ENCODE measurements around the gene GRIN2A. TPM values are rescaled to one million over a fixed set of nuclear protein-coding genes. Genes with fewer than 3 reads are reported as not detected.

GRIN2A gene
- total RNA-seq, 4 donors from 2014 or later, result 0.35 to 7.4 (median 1.5) TPM

DNA sequence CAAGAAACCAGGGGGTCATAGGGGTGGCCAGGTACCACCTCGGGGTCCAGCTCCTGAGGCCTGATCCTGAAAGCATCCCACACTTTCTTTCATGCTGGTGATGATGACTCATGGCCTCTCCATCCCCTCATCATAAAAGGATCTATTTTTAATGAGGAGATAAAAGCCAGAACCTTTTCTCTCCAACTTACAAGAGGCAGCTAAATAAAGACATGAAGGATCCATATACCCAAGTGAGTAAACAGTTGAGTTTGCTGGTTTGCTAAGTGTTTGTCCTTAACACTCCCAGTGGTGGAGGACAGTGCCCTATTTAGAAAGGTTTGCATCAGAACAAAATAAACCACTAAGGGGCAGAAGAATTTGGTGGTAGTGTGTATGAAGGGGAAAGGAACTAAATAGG lies 383.8 kb downstream of the GRIN2A start:
- Histone ChIP-seq H3K27me3 (no peaks in the 10 kb centered on the region), H3K36me3 (no peaks in the 10 kb centered on the region), H3K4me1 (no peaks in the 10 kb centered on the region), H3K9me3 (no peaks in the 10 kb centered on the region), H3K27ac (no peak overlapping the region), H3K4me3 (no peak overlapping the region)
- no peak for TF ChIP-seq POLR2A (IDR thresholded peaks at IDR 0.05)
- no peak for TF ChIP-seq CTCF (IDR thresholded peaks at IDR 0.05)
- no peak for DNase-seq

GRCh38 chr16:9797306-9797705 lies 384.9 kb downstream of the GRIN2A start:
- Histone ChIP-seq H3K9me3 (no peaks in the 10 kb centered on the region), H3K4me3 (no peak overlapping the region), H3K36me3 (no peaks in the 10 kb centered on the region), H3K4me1 (no peaks in the 10 kb centered on the region), H3K27ac (no peak overlapping the region), H3K27me3 (no peaks in the 10 kb centered on the region)
- TF ChIP-seq CTCF (IDR thresholded peaks at IDR 0.05) (no peak), POLR2A (IDR thresholded peaks at IDR 0.05) (no peak)
- no peak for DNase-seq

GRCh38 chr16:9793623-9794022 lies 388.6 kb downstream of the GRIN2A start:
- no peak overlapping the region for H3K27ac ChIP-seq
- H3K4me1 ChIP-seq, result no peaks in the 10 kb centered on the region
- no peaks in the 10 kb centered on the region for H3K36me3 ChIP-seq
- H3K27me3 ChIP-seq, result no peaks in the 10 kb centered on the region
- TF ChIP-seq CTCF (IDR thresholded peaks at IDR 0.05) (no peak), POLR2A (IDR thresholded peaks at IDR 0.05) (no peak)
- DNase-seq, result no peak
- no peaks in the 10 kb centered on the region for H3K9me3 ChIP-seq
- H3K4me3 ChIP-seq, result no peak overlapping the region

DNA sequence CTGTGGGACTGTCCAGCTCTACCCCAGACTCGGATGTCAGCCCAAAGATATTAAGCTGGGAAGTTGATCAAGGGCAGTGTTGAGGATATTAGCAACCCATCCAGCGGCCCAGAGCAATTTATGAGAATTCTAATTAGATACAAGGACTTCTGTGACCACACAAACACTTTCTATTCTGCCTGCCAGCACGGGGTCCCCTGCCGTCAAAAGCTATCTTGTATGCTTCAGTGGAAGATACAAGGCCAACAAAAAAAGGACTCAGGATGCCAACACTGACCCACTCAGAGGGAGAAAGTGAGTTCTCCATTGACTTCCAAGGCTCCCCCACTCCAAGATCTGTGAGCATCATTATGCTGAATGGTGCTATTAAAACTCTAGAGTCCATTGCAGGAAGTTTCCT lies 390.7 kb downstream of the GRIN2A start:
- Histone ChIP-seq H3K9me3 (no peaks in the 10 kb centered on the region), H3K27me3 (no peaks in the 10 kb centered on the region), H3K27ac (no peak overlapping the region), H3K4me1 (no peaks in the 10 kb centered on the region), H3K4me3 (no peak overlapping the region), H3K36me3 (no peaks in the 10 kb centered on the region)
- no peak for TF ChIP-seq CTCF (IDR thresholded peaks at IDR 0.05)
- no peak for TF ChIP-seq POLR2A (IDR thresholded peaks at IDR 0.05)
- no peak for DNase-seq

- Histone ChIP-seq H3K4me1 (no peaks in the 10 kb centered on the region), H3K36me3 (no peaks in the 10 kb centered on the region), H3K27ac (no peak overlapping the region), H3K4me3 (no peak overlapping the region), H3K27me3 (no peaks in the 10 kb centered on the region), H3K9me3 (no peaks in the 10 kb centered on the region)
- no peak for TF ChIP-seq CTCF (IDR thresholded peaks at IDR 0.05)
- TF ChIP-seq POLR2A (IDR thresholded peaks at IDR 0.05), result no peak
- no peak for DNase-seq
Measured at GRCh38 chr16:9790199-9790598, 392.0 kb downstream of the GRIN2A start.

DNA sequence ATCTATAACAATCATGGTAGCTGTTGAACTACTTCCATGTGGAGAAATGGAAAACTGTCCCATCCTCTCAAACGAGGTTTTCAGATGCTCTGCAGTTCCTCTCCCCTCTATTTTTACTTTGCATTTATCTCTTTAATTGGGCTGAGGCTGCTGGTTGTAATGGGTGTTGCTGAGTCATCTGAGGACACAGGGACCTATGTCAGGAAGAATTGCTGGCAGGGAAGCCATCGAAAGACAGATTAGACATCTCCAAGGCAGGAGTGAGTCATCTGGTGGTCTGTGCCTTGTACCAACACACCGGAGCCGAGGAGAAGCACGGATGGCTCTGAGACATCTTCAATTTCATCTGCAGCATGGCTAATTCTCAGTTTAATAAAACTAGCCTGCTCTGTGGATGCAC lies 394.5 kb downstream of the GRIN2A start:
- H3K27ac ChIP-seq, result no peak overlapping the region
- no peaks in the 10 kb centered on the region for H3K27me3 ChIP-seq
- no peak for DNase-seq
- TF ChIP-seq CTCF (IDR thresholded peaks at IDR 0.05) (no peak), POLR2A (IDR thresholded peaks at IDR 0.05) (no peak)
- H3K9me3 ChIP-seq, result no peaks in the 10 kb centered on the region
- no peak overlapping the region for H3K4me3 ChIP-seq
- H3K4me1 ChIP-seq, result no peaks in the 10 kb centered on the region
- no peaks in the 10 kb centered on the region for H3K36me3 ChIP-seq

Data from Peyer's patch (tissue), 4 donors.